Measurements from ENCODE around the gene CREG1. TPM values are rescaled to one million over a fixed set of nuclear protein-coding genes. Genes with fewer than 3 reads are reported as not detected.

Gene CREG1
- polyA plus RNA-seq, 2 of the 4 experiments (the other 2 are of a cell fraction) = 70.2 to 129 TPM

- TF ChIP-seq SMC3 (IDR thresholded peaks at IDR 0.05) (no peak), RARB (CRISPR knock-in tag; IDR thresholded peaks at IDR 0.05) (no peak), ELK1 (IDR thresholded peaks at IDR 0.05; ENCODE audit: low read depth, low read length) (no peak)
Observed at GRCh38 chr1:167553136-167554027, at the start of gene CREG1 (continued).

DNA sequence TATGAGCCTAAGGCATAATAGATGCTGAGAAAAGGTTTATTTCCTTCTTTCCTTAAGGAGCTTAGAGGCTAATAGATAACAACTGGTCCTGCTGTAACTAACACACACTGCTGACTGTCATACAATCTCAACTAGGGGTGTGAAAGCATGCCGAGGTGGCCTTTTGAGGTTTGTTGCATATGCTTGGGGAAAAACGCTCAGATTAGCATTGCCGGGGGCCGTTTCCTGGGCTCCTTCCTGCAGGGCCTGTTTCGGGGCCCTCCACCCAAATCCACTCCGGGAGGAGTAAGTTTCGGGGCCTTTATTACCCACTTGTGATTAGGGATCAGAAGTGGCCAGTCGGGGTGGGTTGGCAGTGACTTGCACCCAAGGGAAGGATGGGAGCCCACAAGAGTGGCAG lies 49.3 kb upstream of the CREG1 start:
- TF ChIP-seq JUNB (IDR thresholded peaks at IDR 0.05) = no peak
- no peak for TF ChIP-seq MAX (IDR thresholded peaks at IDR 0.05)
- no peak for TF ChIP-seq HEYL (CRISPR knock-in tag; IDR thresholded peaks at IDR 0.05)
- no peak for ATAC-seq
- WGBS (ENCODE audit: missing lambda C conversion rate) = 91% methylated on average over 8 of the region's 8 CpGs
- Histone ChIP-seq H3K27ac (no peak overlapping the region), H3K9me3 (no peaks in the 10 kb centered on the region), H3K4me2 (no peak overlapping the region), H3K4me1 (peaks cover 15% of the 10 kb centered on the region; the same call in 2 of the 3 replicates), H3K4me3 (no peak overlapping the region)
- POLR2A ChIA-PET = no interaction called here
- CTCF ChIA-PET = interaction anchor here (0.6 to 7.5 kb wide), 2 partner anchors 84 to 326 kb away, joined by 3 to 115 read pairs; no protein-coding TSS in a partner anchor
- DNase-seq (ENCODE audit: low read depth in 1 of 2, low spot score in 1 of 2) = no peak
- no peak for FAIRE-seq

GRCh38 chr1:167601442-167602383 lies 48.2 kb upstream of the CREG1 start:
- no peak for FAIRE-seq
- DNase-seq (ENCODE audit: low read depth in 1 of 2, low spot score in 1 of 2) = no peak

DNA sequence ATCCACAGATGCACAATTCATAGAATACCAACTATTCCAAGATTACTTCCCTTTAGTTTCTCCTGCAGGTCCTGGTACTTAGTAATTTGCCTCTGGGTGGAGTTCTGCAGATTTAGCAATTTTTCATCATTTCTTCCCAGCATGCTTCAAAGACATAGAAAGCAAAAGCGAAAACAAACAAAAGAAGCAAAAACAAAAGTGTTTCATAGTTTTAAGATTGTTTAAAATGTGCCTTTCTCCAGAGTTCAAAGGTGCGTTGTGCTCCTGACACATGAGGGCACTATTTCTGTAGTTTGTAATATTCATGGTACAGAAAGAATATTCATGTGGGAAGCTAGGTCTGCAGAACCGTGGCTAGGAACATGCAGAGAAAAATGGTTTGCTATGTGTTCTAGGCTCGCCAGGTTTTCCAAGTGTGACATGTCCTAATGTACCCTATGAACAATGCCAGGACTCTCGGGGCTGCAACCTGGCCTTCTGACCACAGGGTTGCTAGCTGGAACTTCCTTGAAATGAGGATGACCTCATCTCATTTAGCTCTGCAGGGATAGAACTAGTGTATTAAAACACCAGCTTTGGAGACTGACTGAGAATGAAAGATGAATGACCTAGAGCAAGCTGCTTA lies 46.5 kb upstream of the CREG1 start:
- FAIRE-seq = peak; percentile 36
- POLR2A ChIA-PET = no interaction called here
- no peak overlapping the region for H3K4me3 ChIP-seq

More at GRCh38 chr1:167601442-167602383, 48.2 kb upstream of the CREG1 start:
- Histone ChIP-seq H3K9me3 (no peaks in the 10 kb centered on the region), H3K4me2 (peak overlapping the region; percentile 14; the same call in 2 of the 3 replicates), H3K4me1 (peaks cover 15% of the 10 kb centered on the region; the same call in 2 of the 3 replicates), H3K27ac (peak overlapping the region in 1 of 2 experiments; percentile 0; a peak in 1 of 6 replicates), H3K4me3 (no peak overlapping the region)
- CTCF ChIA-PET = interaction anchor here (1.5 to 7.5 kb wide), 9 partner anchors 8 to 481 kb away, joined by 5 to 115 read pairs (median 7); no protein-coding TSS in a partner anchor
- POLR2A ChIA-PET = no interaction called here
- WGBS (ENCODE audit: missing lambda C conversion rate) = 76% methylated on average over 7 of the region's 8 CpGs
- peak in 1 of 2 experiments; percentile 34; a peak in 2 of 6 replicates for ATAC-seq
- TF ChIP-seq ELK1 (IDR thresholded peaks at IDR 0.05; ENCODE audit: low read depth, low read length) (no peak), SREBF2 (IDR thresholded peaks at IDR 0.05) (no peak), CEBPB (IDR thresholded peaks at IDR 0.05) (peak in 1 of 2 experiments; percentile 22; a peak in 1 of 4 replicates), RFX5 (IDR thresholded peaks at IDR 0.05) (no peak), EP300 (IDR thresholded peaks at IDR 0.05) (peak in 1 of 2 experiments; percentile 19; a peak in 1 of 5 replicates), GATA3 (IDR thresholded peaks at IDR 0.05; ENCODE audit: borderline replicate concordance) (no peak), CHD4 (IDR thresholded peaks at IDR 0.05; ENCODE audit: borderline replicate concordance) (no peak)

More for the DNA sequence above, 46.5 kb upstream of the CREG1 start:
- H3K27ac ChIP-seq = 0 out of 6 replicates have a peak overlapping the region, but pooled peaks of 1 of the 2 experiments have one; percentile 0
- H3K4me2 ChIP-seq = peak overlapping the region; percentile 23
- TF ChIP-seq, protein P1, sequence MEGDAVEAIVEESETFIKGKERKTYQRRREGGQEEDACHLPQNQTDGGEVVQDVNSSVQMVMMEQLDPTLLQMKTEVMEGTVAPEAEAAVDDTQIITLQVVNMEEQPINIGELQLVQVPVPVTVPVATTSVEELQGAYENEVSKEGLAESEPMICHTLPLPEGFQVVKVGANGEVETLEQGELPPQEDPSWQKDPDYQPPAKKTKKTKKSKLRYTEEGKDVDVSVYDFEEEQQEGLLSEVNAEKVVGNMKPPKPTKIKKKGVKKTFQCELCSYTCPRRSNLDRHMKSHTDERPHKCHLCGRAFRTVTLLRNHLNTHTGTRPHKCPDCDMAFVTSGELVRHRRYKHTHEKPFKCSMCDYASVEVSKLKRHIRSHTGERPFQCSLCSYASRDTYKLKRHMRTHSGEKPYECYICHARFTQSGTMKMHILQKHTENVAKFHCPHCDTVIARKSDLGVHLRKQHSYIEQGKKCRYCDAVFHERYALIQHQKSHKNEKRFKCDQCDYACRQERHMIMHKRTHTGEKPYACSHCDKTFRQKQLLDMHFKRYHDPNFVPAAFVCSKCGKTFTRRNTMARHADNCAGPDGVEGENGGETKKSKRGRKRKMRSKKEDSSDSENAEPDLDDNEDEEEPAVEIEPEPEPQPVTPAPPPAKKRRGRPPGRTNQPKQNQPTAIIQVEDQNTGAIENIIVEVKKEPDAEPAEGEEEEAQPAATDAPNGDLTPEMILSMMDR (IDR thresholded peaks at IDR 0.05) = peak; percentile 71
- TF ChIP-seq EHMT2 (IDR thresholded peaks at IDR 0.05; ENCODE audit: low read depth) (no peak), SMC3 (IDR thresholded peaks at IDR 0.05) (peak; percentile 87), POLR2AphosphoS2 (conservative IDR thresholded peaks at IDR 0.05; ENCODE audit: low read length) (no peak), RAD21 (conservative IDR thresholded peaks at IDR 0.05 in 1 of 2, IDR thresholded peaks at IDR 0.05 in 1 of 2) (peak; percentile 81 to 82), MAFK (IDR thresholded peaks at IDR 0.05; ENCODE audit: partially characterized antibody) (peak; percentile 29)
- TF ChIP-seq, protein P2, sequence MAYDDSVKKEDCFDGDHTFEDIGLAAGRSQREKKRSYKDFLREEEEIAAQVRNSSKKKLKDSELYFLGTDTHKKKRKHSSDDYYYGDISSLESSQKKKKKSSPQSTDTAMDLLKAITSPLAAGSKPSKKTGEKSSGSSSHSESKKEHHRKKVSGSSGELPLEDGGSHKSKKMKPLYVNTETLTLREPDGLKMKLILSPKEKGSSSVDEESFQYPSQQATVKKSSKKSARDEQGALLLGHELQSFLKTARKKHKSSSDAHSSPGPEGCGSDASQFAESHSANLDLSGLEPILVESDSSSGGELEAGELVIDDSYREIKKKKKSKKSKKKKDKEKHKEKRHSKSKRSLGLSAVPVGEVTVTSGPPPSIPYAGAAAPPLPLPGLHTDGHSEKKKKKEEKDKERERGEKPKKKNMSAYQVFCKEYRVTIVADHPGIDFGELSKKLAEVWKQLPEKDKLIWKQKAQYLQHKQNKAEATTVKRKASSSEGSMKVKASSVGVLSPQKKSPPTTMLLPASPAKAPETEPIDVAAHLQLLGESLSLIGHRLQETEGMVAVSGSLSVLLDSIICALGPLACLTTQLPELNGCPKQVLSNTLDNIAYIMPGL (CRISPR knock-in tag; IDR thresholded peaks at IDR 0.05; ENCODE audit: borderline replicate concordance) = no peak
- CTCF ChIA-PET = interaction anchor here (0.6 to 7.5 kb wide), 38 partner anchors 9 to 485 kb away, joined by 3 to 115 read pairs (median 5); no protein-coding TSS in a partner anchor
- no peaks in the 10 kb centered on the region for H3K9me3 ChIP-seq
- peaks cover 15% of the 10 kb centered on the region; the same call in 2 of the 3 replicates for H3K4me1 ChIP-seq
- DNase-seq (ENCODE audit: low read depth in 1 of 2, low spot score in 1 of 2) (peak in 1 of 2 experiments; percentile 42), ATAC-seq (peak; percentile 86 to 87)
- 12% methylated on average over 5 of the region's 5 CpGs for whole genome bisulfite sequencing (ENCODE audit: missing lambda C conversion rate)

Measured in A549 (cell line).